Measurements from ENCODE around the gene CCDC92. TPM values are rescaled to one million over a fixed set of nuclear protein-coding genes. Genes with fewer than 3 reads are reported as not detected.

The CCDC92 gene
- total and polyA plus RNA-seq, 2 of the 13 experiments (the other 11 are each of a cell fraction or from before 2014, with no cell fraction given), result 5.4 to 14.7 TPM

DNA sequence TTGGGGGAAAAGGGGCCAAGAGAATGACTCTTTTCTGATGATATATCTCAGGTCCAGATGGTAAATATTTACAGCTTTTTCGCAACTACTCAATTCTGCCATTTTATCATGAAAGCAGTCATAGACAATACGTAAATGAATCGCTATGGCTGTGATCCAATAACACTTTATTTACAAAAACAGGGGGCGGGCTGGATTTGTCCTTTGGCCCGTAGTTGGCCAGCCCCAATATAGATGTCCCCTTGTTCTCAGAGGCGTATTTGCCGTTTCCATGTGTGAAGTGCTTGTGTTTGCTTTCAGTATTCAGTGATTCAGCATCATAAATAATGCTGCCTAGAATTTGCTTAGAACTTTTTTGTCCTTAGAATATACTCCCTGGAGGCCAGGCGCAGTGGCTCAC lies 77.2 kb downstream of the CCDC92 start:
- Histone ChIP-seq H3K27ac (ENCODE audit: extremely low read length, insufficient read depth, low read length) (no peak overlapping the region), H2AFZ (ENCODE audit: low read length) (no peak overlapping the region), H3K9me3 (ENCODE audit: low read length) (no peaks in the 10 kb centered on the region), H4K20me1 (ENCODE audit: insufficient read depth, low read length) (no peaks in the 10 kb centered on the region), H3K9ac (ENCODE audit: insufficient read depth, low read depth, low read length) (no peak overlapping the region), H3K4me1 (ENCODE audit: insufficient read depth, low read length) (peaks cover 24% of the 10 kb centered on the region), H3K36me3 (replicated peaks in 1 of 2; ENCODE audit: control insufficient read depth in 1 of 2, insufficient read depth in 2 of 2, low read length in 2 of 2) (no peaks in the 10 kb centered on the region), H3K4me2 (ENCODE audit: low read depth, low read length) (peak overlapping the region; percentile 39), H3K4me3 (replicated peaks in 1 of 3; ENCODE audit: insufficient read depth in 1 of 3, low read depth in 2 of 3, low read length in 3 of 3) (no peak overlapping the region), H3K79me2 (ENCODE audit: insufficient read depth, low read length) (no peaks in the 10 kb centered on the region), H3K27me3 (ENCODE audit: control insufficient read depth in 1 of 2, insufficient read depth in 2 of 2, low read length in 2 of 2) (peaks cover 12 to 65% of the 10 kb centered on the region in 2 experiments)
- POLR2A ChIA-PET, result no interaction called here
- BruUV-seq (replicated peaks), result no TSS peak
- CTCF ChIA-PET (ENCODE audit: low intra/inter-chr PET ratio, low total read pairs), result no interaction called here
- intact Hi-C loops (cut with micrococcal nuclease; ENCODE audit: unreplicated experiment), result no loop called here
- peak; percentile 78 for DNase-seq (ENCODE audit: low spot score)
- in situ Hi-C loops (cut with HindIII; ENCODE audit: extremely low pct_ligation_motif_present, low pct_unique_long_range_greater_than_20kb), result no loop called here
- ATAC-seq, result peak; percentile 66
- 0% methylated on average over 7 of the region's 8 CpGs for WGBS (ENCODE audit: low lambda C conversion rate)
- no peak for FAIRE-seq
- TF ChIP-seq DMAP1 (CRISPR knock-in tag; IDR thresholded peaks at IDR 0.05) (no peak), NCOA5 (CRISPR knock-in tag; IDR thresholded peaks at IDR 0.05) (no peak), GATAD1 (CRISPR knock-in tag; IDR thresholded peaks at IDR 0.05) (no peak), SP5 (CRISPR knock-in tag; IDR thresholded peaks at IDR 0.05; ENCODE audit: borderline replicate concordance, low read depth) (peak; percentile 82), SOX13 (IDR thresholded peaks at IDR 0.05) (no peak), SOX13 (CRISPR knock-in tag; conservative IDR thresholded peaks at IDR 0.05 in 1 of 2, IDR thresholded peaks at IDR 0.05 in 1 of 2) (peak in 1 of 2 experiments; percentile 42; a peak in 1 of 4 replicates), FOXP1 (IDR thresholded peaks at IDR 0.05) (0 out of 2 replicates have a peak, but pooled peaks have one; percentile 13), FOXP1 (CRISPR knock-in tag; IDR thresholded peaks at IDR 0.05) (peak; percentile 39; the same call in 1 of the 2 replicates), SOX6 (IDR thresholded peaks at IDR 0.05) (no peak), SOX6 (CRISPR knock-in tag; IDR thresholded peaks at IDR 0.05) (peak; percentile 35; the same call in 1 of the 2 replicates), TBX2 (CRISPR knock-in tag; IDR thresholded peaks at IDR 0.05; ENCODE audit: borderline replicate concordance) (peak; percentile 34; the same call in 1 of the 2 replicates), CBX2 (IDR thresholded peaks at IDR 0.05; ENCODE audit: low read depth, low read length) (no peak), CBX2 (CRISPR knock-in tag; IDR thresholded peaks at IDR 0.05; ENCODE audit: low read depth) (no peak), ZNF562 (CRISPR knock-in tag; IDR thresholded peaks at IDR 0.05; ENCODE audit: borderline replicate concordance) (no peak), ATAD3A (CRISPR knock-in tag; IDR thresholded peaks at IDR 0.05) (no peak), ZNF883 (CRISPR knock-in tag; IDR thresholded peaks at IDR 0.05; ENCODE audit: not compliant biosample characterization) (no peak)
- TF ChIP-seq, protein P1, sequence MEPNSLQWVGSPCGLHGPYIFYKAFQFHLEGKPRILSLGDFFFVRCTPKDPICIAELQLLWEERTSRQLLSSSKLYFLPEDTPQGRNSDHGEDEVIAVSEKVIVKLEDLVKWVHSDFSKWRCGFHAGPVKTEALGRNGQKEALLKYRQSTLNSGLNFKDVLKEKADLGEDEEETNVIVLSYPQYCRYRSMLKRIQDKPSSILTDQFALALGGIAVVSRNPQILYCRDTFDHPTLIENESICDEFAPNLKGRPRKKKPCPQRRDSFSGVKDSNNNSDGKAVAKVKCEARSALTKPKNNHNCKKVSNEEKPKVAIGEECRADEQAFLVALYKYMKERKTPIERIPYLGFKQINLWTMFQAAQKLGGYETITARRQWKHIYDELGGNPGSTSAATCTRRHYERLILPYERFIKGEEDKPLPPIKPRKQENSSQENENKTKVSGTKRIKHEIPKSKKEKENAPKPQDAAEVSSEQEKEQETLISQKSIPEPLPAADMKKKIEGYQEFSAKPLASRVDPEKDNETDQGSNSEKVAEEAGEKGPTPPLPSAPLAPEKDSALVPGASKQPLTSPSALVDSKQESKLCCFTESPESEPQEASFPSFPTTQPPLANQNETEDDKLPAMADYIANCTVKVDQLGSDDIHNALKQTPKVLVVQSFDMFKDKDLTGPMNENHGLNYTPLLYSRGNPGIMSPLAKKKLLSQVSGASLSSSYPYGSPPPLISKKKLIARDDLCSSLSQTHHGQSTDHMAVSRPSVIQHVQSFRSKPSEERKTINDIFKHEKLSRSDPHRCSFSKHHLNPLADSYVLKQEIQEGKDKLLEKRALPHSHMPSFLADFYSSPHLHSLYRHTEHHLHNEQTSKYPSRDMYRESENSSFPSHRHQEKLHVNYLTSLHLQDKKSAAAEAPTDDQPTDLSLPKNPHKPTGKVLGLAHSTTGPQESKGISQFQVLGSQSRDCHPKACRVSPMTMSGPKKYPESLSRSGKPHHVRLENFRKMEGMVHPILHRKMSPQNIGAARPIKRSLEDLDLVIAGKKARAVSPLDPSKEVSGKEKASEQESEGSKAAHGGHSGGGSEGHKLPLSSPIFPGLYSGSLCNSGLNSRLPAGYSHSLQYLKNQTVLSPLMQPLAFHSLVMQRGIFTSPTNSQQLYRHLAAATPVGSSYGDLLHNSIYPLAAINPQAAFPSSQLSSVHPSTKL (CRISPR knock-in tag; IDR thresholded peaks at IDR 0.05), result peak; percentile 22; the same call in 1 of the 2 replicates
- TF ChIP-seq, protein P2, sequence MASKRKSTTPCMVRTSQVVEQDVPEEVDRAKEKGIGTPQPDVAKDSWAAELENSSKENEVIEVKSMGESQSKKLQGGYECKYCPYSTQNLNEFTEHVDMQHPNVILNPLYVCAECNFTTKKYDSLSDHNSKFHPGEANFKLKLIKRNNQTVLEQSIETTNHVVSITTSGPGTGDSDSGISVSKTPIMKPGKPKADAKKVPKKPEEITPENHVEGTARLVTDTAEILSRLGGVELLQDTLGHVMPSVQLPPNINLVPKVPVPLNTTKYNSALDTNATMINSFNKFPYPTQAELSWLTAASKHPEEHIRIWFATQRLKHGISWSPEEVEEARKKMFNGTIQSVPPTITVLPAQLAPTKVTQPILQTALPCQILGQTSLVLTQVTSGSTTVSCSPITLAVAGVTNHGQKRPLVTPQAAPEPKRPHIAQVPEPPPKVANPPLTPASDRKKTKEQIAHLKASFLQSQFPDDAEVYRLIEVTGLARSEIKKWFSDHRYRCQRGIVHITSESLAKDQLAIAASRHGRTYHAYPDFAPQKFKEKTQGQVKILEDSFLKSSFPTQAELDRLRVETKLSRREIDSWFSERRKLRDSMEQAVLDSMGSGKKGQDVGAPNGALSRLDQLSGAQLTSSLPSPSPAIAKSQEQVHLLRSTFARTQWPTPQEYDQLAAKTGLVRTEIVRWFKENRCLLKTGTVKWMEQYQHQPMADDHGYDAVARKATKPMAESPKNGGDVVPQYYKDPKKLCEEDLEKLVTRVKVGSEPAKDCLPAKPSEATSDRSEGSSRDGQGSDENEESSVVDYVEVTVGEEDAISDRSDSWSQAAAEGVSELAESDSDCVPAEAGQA (IDR thresholded peaks at IDR 0.05; ENCODE audit: low read depth), result no peak
- TF ChIP-seq, protein P2 (CRISPR knock-in tag; IDR thresholded peaks at IDR 0.05; ENCODE audit: borderline replicate concordance), result no peak

All from HepG2 (cell line).